A549 (cell line): ENCODE measurements around the gene VNN1. TPM values are rescaled to one million over a fixed set of nuclear protein-coding genes. Genes with fewer than 3 reads are reported as not detected.
A peak's percentile ranks its signal among the peaks of the same experiment; 100 is the strongest.

ENCODE experiments used
- ATAC-seq, 2 experiments: fragments of 200-7000 bp in 1 of 2; fragments of >200 bp in 1 of 2; cut with Nextera tagmentation in 1 of 2; cut with Tn5 transposase in 1 of 2; 3 replicates each; pipeline versions ENCODE4 v1.8.0 to v1.9.1; 2018 to 2020; ENCODE audit warnings: mild to moderate bottlenecking in 1 of 2, moderate library complexity in 1 of 2
- CTCF ChIA-PET: fragments of 300-600 bp; sonication (Branson Sonifier 250); formaldehyde crosslinking; extraction: SDS; loops from one replicate; lab custom pipeline; 2021; ENCODE audit warnings: antibody characterized with exemption, inconsistent platforms; lab: Yijun Ruan, JAX
- POLR2A ChIA-PET: fragments of 350-600 bp; formaldehyde crosslinking; extraction: SDS; loops from one replicate; lab custom pipeline; 2021; ENCODE audit warnings: antibody characterized with exemption, inconsistent platforms; lab: Yijun Ruan, JAX
- DNase-seq, 2 experiments: peaks; one replicate each; pipeline versions ENCODE4 v3.0.0 to v3.0.0-alpha.2; 2011 to 2016; ENCODE audit warnings: low read depth in 1 of 2, low spot score in 1 of 2
- FAIRE-seq: peaks from 2 replicates; lab custom pipeline; 2011; peaks lifted over from hg19 to GRCh38; lab: Jason Lieb, UNC
- H3K27ac ChIP-seq, 2 experiments: fragments of >200 bp; sonication (Bioruptor Twin); formaldehyde crosslinking; 3 replicates each; pipeline ENCODE4 v1.5.1; 2016 to 2017
- H3K4me1 ChIP-seq: fragments of >200 bp; sonication (Bioruptor Twin); formaldehyde crosslinking; 3 replicates; pipeline ENCODE4 v1.6.1; 2016
- H3K4me2 ChIP-seq: fragments of >200 bp; sonication (Bioruptor Twin); formaldehyde crosslinking; 3 replicates; pipeline ENCODE4 v1.6.1; 2016
- H3K4me3 ChIP-seq: fragments of >200 bp; sonication (Bioruptor Twin); formaldehyde crosslinking; 3 replicates; pipeline ENCODE4 v1.5.1; 2016
- H3K9me3 ChIP-seq: fragments of >200 bp; sonication (Bioruptor Twin); formaldehyde crosslinking; 3 replicates; pipeline ENCODE4 v1.6.1; 2016
- EHF ChIP-seq: fragments of 250-450 bp; sonication (Bioruptor Pico); IDR thresholded peaks from 2 replicates; pipeline ENCODE4 v1.5.0; 2020; ENCODE audit warnings: mild to moderate bottlenecking
- EP300 ChIP-seq, 2 experiments: fragments of >200 bp; sonication (Bioruptor Twin); formaldehyde crosslinking; IDR thresholded peaks; 2 replicates in 1 of 2; 3 replicates in 1 of 2; pipeline ENCODE4 v1.6.1; 2016 to 2017
- FOSB ChIP-seq: fragments of 250-450 bp; sonication (Bioruptor Pico); IDR thresholded peaks from 2 replicates; pipeline ENCODE4 v1.5.0; 2020; ENCODE audit warnings: mild to moderate bottlenecking, moderate library complexity
- FOSL2 ChIP-seq, 2 experiments: fragments of 450-650 bp in 1 of 2; fragments of >200 bp in 1 of 2; sonication (Bioruptor Twin) in 1 of 2; formaldehyde crosslinking; IDR thresholded peaks; 2 replicates each; pipeline versions ENCODE4 v1.5.0 to v1.6.1; 2016 to 2020; ENCODE audit warnings: mild to moderate bottlenecking in 1 of 2, moderate library complexity in 1 of 2
- HEYL ChIP-seq: fragments of 250-450 bp; sonication (Bioruptor Pico); IDR thresholded peaks from 2 replicates; pipeline ENCODE4 v1.8.0; 2021; ENCODE audit warnings: mild to moderate bottlenecking, moderate library complexity
- HOXA7 ChIP-seq: fragments of 250-450 bp; sonication (Bioruptor Pico); IDR thresholded peaks from 2 replicates; pipeline ENCODE4 v1.5.0; 2020; ENCODE audit warnings: mild to moderate bottlenecking, moderate library complexity
- HOXB5 ChIP-seq: fragments of 250-450 bp; sonication (Bioruptor Pico); IDR thresholded peaks from 2 replicates; pipeline ENCODE4 v1.5.0; 2020; ENCODE audit warnings: mild to moderate bottlenecking, moderate library complexity
- JUNB ChIP-seq: fragments of >200 bp; sonication (Bioruptor Twin); formaldehyde crosslinking; IDR thresholded peaks from 2 replicates; pipeline ENCODE4 v1.6.1; 2016
- MAFK ChIP-seq: fragments of 450-650 bp; IDR thresholded peaks from 2 replicates; pipeline ENCODE4 v1.6.1; 2014; ENCODE audit not compliant: partially characterized antibody
- NR3C1 ChIP-seq: fragments of >200 bp; sonication (Bioruptor Twin); formaldehyde crosslinking; IDR thresholded peaks from 3 replicates; pipeline ENCODE4 v1.6.1; 2017
- RAD21 ChIP-seq, 2 experiments: fragments of >200 bp in 1 of 2; sonication (Bioruptor Twin) in 1 of 2; formaldehyde crosslinking in 1 of 2; IDR thresholded peaks in 1 of 2; conservative IDR thresholded peaks in 1 of 2; 2 replicates in 1 of 2; 3 replicates in 1 of 2; pipeline ENCODE4 v1.6.1; 2012 to 2018; ENCODE audit warnings: inconsistent platforms in 1 of 2
- RARB ChIP-seq: fragments of 250-450 bp; sonication (Bioruptor Pico); IDR thresholded peaks from 2 replicates; pipeline ENCODE4 v1.8.0; 2021; ENCODE audit warnings: mild to moderate bottlenecking, moderate library complexity
- RFX5 ChIP-seq: fragments of 450-650 bp; IDR thresholded peaks from 2 replicates; pipeline ENCODE4 v1.7.1; 2014; ENCODE audit warnings: antibody characterized with exemption, mild to moderate bottlenecking, moderate library complexity
- RNF2 ChIP-seq: fragments of 200-600 bp; sonication (generic); IDR thresholded peaks from 2 replicates; pipeline ENCODE4 v1.6.1; 2016; ENCODE audit warnings: low read depth, mild to moderate bottlenecking, antibody characterized with exemption, moderate library complexity, borderline replicate concordance
- SMC3 ChIP-seq: fragments of >200 bp; sonication (Bioruptor Twin); formaldehyde crosslinking; IDR thresholded peaks from 3 replicates; pipeline ENCODE4 v1.6.1; 2018; ENCODE audit warnings: inconsistent platforms
- TP53 ChIP-seq: fragments of 250-450 bp; sonication (Bioruptor Pico); IDR thresholded peaks from 2 replicates; pipeline ENCODE4 v1.5.0; 2021; ENCODE audit warnings: mild to moderate bottlenecking, moderate library complexity
- ZNF302 ChIP-seq: fragments of 250-450 bp; sonication (Bioruptor Pico); IDR thresholded peaks from 2 replicates; pipeline ENCODE4 v1.9.0; 2021; ENCODE audit warnings: inconsistent platforms, mild to moderate bottlenecking, moderate library complexity
- ZSCAN20 ChIP-seq: fragments of 250-450 bp; sonication (Bioruptor Pico); IDR thresholded peaks from 2 replicates; pipeline ENCODE4 v1.8.0; 2022; ENCODE audit warnings: mild to moderate bottlenecking, moderate library complexity
- WGBS: methylation state at CpG from one replicate; pipeline ENCODE4 v1.1.6; 2017; ENCODE audit errors: missing lambda C conversion rate; 5-methylcytosine and 5-hydroxymethylcytosine counted together
- polyA plus RNA-seq, 4 experiments: library from polyadenylated mRNA; depleted of rRNA in 3 of 4; stranded (reverse); fragments of >200 nt; fragmentation: RNase III in 1 of 4; extraction: RNeasy Plus Mini Kit Qiagen cat#74134 plus additional on column Dnase treatment in 1 of 4; gene quantifications; 2 replicates in 3 of 4; 3 replicates in 1 of 4; pipeline ENCODE4 v1.2.3, GENCODE V29; 2011 to 2017
- TF ChIP-seq, protein P1 (sequence below): fragments of >200 bp; sonication (Bioruptor Twin); formaldehyde crosslinking; IDR thresholded peaks from 2 replicates; pipeline ENCODE4 v1.6.1; 2016
- TF ChIP-seq, protein P2 (sequence below): IDR thresholded peaks from 2 replicates; pipeline ENCODE4 v1.6.1; 2012
- TF ChIP-seq, protein P3 (sequence below): fragments of >200 bp; sonication (Bioruptor Twin); formaldehyde crosslinking; IDR thresholded peaks from 3 replicates; pipeline ENCODE4 v1.5.1; 2016
- TF ChIP-seq, protein P4 (sequence below): fragments of 200-600 bp; sonication (generic); IDR thresholded peaks from 2 replicates; pipeline ENCODE4 v1.6.1; 2016; ENCODE audit warnings: antibody characterized with exemption, mild to moderate bottlenecking, moderate library complexity
- TF ChIP-seq, protein P5 (sequence below): fragments of 250-450 bp; sonication (Bioruptor Pico); IDR thresholded peaks from 2 replicates; pipeline ENCODE4 v1.5.0; 2021; ENCODE audit warnings: mild to moderate bottlenecking, moderate library complexity, borderline replicate concordance

The VNN1 gene
- polyA plus RNA-seq, 2 of the 4 experiments (the other 2 are of a cell fraction): 0.03 to 0.09 TPM

DNA sequence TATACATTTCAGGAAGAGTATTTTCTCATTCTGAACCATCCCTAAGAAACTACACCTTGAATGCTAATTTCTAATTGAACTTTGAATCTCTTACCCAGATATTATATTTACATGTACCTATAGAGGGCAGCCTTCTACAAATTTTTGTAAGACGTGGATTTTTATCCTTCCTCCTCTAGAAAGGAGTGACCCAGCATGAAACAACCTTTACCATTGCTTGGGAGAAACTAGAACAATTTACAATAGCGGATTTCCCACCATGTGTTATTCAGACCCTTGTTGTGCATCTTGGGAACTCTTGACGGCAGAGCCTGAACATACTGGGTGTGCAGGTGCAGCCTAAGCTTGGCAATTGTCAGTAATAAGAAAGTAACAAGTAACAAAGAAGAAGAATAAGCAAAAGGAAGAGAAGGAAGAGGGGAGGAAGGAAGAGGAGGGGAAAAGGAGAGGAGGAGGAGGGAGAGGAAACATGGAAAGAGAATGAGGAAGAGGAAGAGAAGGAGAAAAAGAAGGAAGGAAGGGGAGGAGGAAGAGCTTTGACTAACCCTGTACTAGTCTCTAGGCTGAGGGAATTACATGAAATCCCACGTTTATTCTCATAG is 44.1 kb downstream of the VNN1 start:
- POLR2A ChIA-PET: interaction anchor here (0.6 to 0.9 kb wide), 2 partner anchors 45 to 718 kb away, joined by 3 to 6 read pairs; partner anchors contain the start of gene CCN2

DNA sequence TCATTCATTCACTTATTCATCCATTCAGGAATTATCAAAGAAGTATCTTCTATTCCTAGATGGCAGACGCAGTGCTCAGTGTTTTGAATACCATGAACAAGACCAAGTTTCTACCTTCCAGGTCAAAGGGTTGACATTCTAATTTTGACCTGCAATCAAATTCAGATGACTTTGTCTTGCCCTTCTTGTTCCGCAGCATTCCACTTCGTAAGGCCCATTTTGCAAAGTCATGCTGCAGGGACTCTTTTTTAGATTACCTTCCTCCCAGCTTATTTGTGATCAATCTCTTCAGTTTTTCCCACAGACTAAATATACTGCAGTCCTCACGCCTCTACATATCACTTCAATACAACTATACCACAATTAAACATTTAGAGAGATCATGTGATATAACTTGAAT is 47.7 kb downstream of the VNN1 start:
- no peak for FAIRE-seq
- ChIA-PET POLR2A (no interaction called here), CTCF (interaction anchor here (1.8 kb wide), 1 partner anchor 133 kb away, joined by 8 read pairs; no protein-coding TSS in a partner anchor)
- Histone ChIP-seq H3K27ac (no peak overlapping the region), H3K9me3 (no peaks in the 10 kb centered on the region), H3K4me1 (no peaks in the 10 kb centered on the region), H3K4me3 (no peak overlapping the region), H3K4me2 (no peak overlapping the region)
- no peak for DNase-seq
- TF ChIP-seq HOXA7 (CRISPR knock-in tag) (no peak), RAD21 (conservative IDR thresholded peaks at IDR 0.05 in 1 of 2, IDR thresholded peaks at IDR 0.05 in 1 of 2) (no peak)
- TF ChIP-seq, protein P1, sequence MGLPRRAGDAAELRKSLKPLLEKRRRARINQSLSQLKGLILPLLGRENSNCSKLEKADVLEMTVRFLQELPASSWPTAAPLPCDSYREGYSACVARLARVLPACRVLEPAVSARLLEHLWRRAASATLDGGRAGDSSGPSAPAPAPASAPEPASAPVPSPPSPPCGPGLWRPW: no peak
- TF ChIP-seq, protein P2, sequence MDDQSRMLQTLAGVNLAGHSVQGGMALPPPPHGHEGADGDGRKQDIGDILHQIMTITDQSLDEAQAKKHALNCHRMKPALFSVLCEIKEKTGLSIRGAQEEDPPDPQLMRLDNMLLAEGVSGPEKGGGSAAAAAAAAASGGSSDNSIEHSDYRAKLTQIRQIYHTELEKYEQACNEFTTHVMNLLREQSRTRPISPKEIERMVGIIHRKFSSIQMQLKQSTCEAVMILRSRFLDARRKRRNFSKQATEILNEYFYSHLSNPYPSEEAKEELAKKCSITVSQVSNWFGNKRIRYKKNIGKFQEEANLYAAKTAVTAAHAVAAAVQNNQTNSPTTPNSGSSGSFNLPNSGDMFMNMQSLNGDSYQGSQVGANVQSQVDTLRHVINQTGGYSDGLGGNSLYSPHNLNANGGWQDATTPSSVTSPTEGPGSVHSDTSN: no peak
- no peak for ATAC-seq
- WGBS: 66% methylated on average over 4 of the region's 4 CpGs

More for the DNA sequence above, 44.1 kb downstream of the VNN1 start:
- DNase-seq (peak; percentile 15 to 40), ATAC-seq (peak; percentile 73 to 83), FAIRE-seq (no peak)
- H3K9me3 ChIP-seq: no peaks in the 10 kb centered on the region
- H3K4me2 ChIP-seq: peak overlapping the region; percentile 57
- CTCF ChIA-PET: interaction anchor here (0.6 to 3.3 kb wide), 26 partner anchors 14 to 1252 kb away, joined by 3 to 26 read pairs (median 4); partner anchors contain the start of gene SLC18B1
- no peaks in the 10 kb centered on the region for H3K4me1 ChIP-seq
- TF ChIP-seq RAD21 (conservative IDR thresholded peaks at IDR 0.05 in 1 of 2, IDR thresholded peaks at IDR 0.05 in 1 of 2) (peak; percentile 72 to 78), SMC3 (peak; percentile 75), RARB (CRISPR knock-in tag) (no peak), NR3C1 (no peak)
- TF ChIP-seq, protein P3, sequence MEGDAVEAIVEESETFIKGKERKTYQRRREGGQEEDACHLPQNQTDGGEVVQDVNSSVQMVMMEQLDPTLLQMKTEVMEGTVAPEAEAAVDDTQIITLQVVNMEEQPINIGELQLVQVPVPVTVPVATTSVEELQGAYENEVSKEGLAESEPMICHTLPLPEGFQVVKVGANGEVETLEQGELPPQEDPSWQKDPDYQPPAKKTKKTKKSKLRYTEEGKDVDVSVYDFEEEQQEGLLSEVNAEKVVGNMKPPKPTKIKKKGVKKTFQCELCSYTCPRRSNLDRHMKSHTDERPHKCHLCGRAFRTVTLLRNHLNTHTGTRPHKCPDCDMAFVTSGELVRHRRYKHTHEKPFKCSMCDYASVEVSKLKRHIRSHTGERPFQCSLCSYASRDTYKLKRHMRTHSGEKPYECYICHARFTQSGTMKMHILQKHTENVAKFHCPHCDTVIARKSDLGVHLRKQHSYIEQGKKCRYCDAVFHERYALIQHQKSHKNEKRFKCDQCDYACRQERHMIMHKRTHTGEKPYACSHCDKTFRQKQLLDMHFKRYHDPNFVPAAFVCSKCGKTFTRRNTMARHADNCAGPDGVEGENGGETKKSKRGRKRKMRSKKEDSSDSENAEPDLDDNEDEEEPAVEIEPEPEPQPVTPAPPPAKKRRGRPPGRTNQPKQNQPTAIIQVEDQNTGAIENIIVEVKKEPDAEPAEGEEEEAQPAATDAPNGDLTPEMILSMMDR: peak; percentile 63
- H3K27ac ChIP-seq: no peak overlapping the region; a peak in 1 of 6 replicates
- WGBS: 8% methylated on average over 4 of the region's 4 CpGs
- no peak overlapping the region for H3K4me3 ChIP-seq

DNA sequence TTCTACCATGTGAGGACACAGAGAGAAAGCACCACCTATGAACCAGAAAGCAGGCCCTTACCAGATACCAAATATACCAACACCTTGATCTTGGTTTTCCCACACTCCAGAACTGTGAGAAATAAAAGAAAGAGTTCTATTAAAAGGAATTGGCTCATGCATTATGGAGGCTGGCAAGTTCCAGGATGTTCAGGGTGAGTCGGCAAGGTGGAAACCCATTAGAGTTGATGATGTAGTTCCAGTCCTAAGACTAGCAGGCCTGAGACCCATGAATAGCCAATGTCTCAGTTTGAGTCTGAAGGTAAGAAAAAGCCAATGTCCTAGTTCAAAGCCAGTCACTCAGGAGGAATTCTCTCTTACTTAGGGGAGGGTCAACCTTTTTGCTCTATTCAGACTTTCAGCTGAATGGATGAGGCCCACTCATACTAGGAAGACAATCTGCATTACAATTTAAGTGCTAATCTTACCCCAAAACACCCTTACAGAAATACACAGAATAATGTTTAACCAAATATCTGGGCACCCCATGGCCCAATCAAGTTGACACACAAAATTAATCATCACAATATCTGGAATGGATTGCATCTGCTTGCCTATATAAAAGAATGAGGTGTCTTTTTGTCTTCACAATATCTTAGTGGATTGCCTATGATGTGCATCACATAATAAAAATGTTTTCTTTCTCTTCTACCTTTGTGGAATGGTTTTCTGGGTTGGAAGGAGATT is 49.4 kb downstream of the VNN1 start:
- TF ChIP-seq JUNB (no peak), FOSB (CRISPR knock-in tag) (no peak), ZNF302 (CRISPR knock-in tag) (no peak), EP300 (IDR thresholded peaks at IDR 0.05) (no peak), EHF (CRISPR knock-in tag) (no peak), RFX5 (no peak), HEYL (CRISPR knock-in tag) (no peak), TP53 (no peak), MAFK (no peak), FOSL2 (IDR thresholded peaks at IDR 0.05) (no peak), FOSL2 (CRISPR knock-in tag; IDR thresholded peaks at IDR 0.05) (no peak), HOXB5 (no peak), RNF2 (no peak), ZSCAN20 (CRISPR knock-in tag) (no peak)
- TF ChIP-seq, protein P4, sequence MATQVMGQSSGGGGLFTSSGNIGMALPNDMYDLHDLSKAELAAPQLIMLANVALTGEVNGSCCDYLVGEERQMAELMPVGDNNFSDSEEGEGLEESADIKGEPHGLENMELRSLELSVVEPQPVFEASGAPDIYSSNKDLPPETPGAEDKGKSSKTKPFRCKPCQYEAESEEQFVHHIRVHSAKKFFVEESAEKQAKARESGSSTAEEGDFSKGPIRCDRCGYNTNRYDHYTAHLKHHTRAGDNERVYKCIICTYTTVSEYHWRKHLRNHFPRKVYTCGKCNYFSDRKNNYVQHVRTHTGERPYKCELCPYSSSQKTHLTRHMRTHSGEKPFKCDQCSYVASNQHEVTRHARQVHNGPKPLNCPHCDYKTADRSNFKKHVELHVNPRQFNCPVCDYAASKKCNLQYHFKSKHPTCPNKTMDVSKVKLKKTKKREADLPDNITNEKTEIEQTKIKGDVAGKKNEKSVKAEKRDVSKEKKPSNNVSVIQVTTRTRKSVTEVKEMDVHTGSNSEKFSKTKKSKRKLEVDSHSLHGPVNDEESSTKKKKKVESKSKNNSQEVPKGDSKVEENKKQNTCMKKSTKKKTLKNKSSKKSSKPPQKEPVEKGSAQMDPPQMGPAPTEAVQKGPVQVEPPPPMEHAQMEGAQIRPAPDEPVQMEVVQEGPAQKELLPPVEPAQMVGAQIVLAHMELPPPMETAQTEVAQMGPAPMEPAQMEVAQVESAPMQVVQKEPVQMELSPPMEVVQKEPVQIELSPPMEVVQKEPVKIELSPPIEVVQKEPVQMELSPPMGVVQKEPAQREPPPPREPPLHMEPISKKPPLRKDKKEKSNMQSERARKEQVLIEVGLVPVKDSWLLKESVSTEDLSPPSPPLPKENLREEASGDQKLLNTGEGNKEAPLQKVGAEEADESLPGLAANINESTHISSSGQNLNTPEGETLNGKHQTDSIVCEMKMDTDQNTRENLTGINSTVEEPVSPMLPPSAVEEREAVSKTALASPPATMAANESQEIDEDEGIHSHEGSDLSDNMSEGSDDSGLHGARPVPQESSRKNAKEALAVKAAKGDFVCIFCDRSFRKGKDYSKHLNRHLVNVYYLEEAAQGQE: no peak
- TF ChIP-seq, protein P5, sequence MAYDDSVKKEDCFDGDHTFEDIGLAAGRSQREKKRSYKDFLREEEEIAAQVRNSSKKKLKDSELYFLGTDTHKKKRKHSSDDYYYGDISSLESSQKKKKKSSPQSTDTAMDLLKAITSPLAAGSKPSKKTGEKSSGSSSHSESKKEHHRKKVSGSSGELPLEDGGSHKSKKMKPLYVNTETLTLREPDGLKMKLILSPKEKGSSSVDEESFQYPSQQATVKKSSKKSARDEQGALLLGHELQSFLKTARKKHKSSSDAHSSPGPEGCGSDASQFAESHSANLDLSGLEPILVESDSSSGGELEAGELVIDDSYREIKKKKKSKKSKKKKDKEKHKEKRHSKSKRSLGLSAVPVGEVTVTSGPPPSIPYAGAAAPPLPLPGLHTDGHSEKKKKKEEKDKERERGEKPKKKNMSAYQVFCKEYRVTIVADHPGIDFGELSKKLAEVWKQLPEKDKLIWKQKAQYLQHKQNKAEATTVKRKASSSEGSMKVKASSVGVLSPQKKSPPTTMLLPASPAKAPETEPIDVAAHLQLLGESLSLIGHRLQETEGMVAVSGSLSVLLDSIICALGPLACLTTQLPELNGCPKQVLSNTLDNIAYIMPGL (CRISPR knock-in tag): no peak
- 100% methylated on average over 1 of the region's 1 CpG for WGBS
- no peak for ATAC-seq
- Histone ChIP-seq H3K4me2 (no peak overlapping the region), H3K27ac (no peak overlapping the region), H3K4me1 (no peaks in the 10 kb centered on the region), H3K4me3 (no peak overlapping the region), H3K9me3 (no peaks in the 10 kb centered on the region)
- DNase-seq: no peak
- ChIA-PET CTCF (no interaction called here), POLR2A (no interaction called here)
- FAIRE-seq: no peak
